HL-60 (cell line): ENCODE data around the gene LRRC8A.
"Not testable (repeated sequence)": the region's sequence is repeated elsewhere in the genome, so short reads cannot be mapped to it uniquely, and the experiment has no call there.

Experiments
- DNase-seq, 2 experiments: peaks; one replicate each; pipeline ENCODE4 v3.0.0-alpha.2; 2010 to 2020; ENCODE audit warnings: low read depth in 1 of 2, low spot score in 1 of 2
- H3K27ac ChIP-seq: fragments of 250-450 bp; sonication (Bioruptor Pico); replicated peaks from 2 replicates; pipeline ENCODE4 v1.5.1; 2020; ENCODE audit warnings: mild to moderate bottlenecking, moderate library complexity
- H3K27me3 ChIP-seq: fragments of 250-450 bp; sonication (Bioruptor Pico); 2 replicates; pipeline ENCODE4 v1.5.1; 2021; ENCODE audit warnings: mild to moderate bottlenecking, moderate library complexity; ENCODE audit not compliant: insufficient read depth, poor library complexity, severe bottlenecking
- H3K4me3 ChIP-seq: replicated peaks from 2 replicates; pipeline ENCODE4 v1.5.1; 2011; ENCODE audit warnings: mild to moderate bottlenecking, control low read depth, low read length; ENCODE audit not compliant: insufficient read depth
- GABPA ChIP-seq: IDR thresholded peaks from 2 replicates; pipeline ENCODE4 v1.6.1; 2012; ENCODE audit warnings: low read depth
- POLR2AphosphoS5 ChIP-seq: IDR thresholded peaks from 2 replicates; pipeline ENCODE4 v1.6.1; 2012; ENCODE audit warnings: low read depth
- SPI1 ChIP-seq: IDR thresholded peaks from 2 replicates; pipeline ENCODE4 v1.6.1; 2012; ENCODE audit warnings: low read depth, mild to moderate bottlenecking, borderline replicate concordance
- TF ChIP-seq, protein P1 (sequence below): IDR thresholded peaks from 2 replicates; pipeline ENCODE4 v1.6.1; 2012; ENCODE audit warnings: low read depth; ENCODE audit not compliant: insufficient replicate concordance
- TF ChIP-seq, protein P2 (sequence below): IDR thresholded peaks from one replicate; pipeline ENCODE4 v1.5.1; 2011; ENCODE audit warnings: low read length, control low read depth, inconsistent platforms; ENCODE audit not compliant: insufficient read depth

The LRRC8A gene

DNA sequence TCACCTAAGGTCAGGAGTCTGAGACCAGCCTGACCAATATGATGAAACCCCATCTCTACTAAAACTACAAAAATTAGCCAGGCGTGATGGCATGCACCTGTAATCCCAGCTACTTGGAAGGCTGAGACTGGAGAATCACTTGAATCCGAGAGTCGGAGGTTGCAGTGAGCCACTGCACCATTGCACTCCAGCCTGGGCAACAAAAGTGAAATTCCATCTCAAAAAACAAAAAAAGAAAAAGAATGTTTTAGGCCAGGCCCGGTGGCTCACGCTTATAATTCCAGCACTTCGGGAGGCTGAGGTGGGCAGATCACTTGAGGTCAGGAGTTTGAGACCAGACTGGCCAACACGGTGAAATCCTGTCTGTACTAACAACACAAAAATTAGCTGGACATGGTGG, 23.5 kb upstream of the LRRC8A start:
- not testable (repeated sequence) for H3K4me3 ChIP-seq, DNase-seq, H3K27me3 ChIP-seq, H3K27ac ChIP-seq

DNA sequence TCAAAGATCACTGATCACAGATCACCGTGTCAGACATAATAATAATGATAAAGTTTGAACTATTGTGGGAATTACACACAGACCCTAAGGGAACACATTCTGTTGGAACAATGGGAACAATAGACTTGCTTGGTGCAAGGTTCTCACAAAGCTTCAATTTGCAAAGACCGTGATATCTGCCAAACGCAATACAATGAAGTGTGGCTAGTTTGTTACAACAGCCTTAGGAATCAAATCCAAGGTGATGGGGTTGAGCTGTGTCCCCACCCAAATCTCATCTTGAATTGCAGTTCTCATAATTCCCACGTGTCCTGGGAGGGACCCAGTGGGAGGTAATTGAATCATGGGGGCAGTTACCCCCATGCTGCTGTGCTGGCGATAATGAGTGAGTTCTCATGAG, 21.0 kb upstream of the LRRC8A start:
- no peak overlapping the region for H3K4me3 ChIP-seq
- TF ChIP-seq, protein P1, sequence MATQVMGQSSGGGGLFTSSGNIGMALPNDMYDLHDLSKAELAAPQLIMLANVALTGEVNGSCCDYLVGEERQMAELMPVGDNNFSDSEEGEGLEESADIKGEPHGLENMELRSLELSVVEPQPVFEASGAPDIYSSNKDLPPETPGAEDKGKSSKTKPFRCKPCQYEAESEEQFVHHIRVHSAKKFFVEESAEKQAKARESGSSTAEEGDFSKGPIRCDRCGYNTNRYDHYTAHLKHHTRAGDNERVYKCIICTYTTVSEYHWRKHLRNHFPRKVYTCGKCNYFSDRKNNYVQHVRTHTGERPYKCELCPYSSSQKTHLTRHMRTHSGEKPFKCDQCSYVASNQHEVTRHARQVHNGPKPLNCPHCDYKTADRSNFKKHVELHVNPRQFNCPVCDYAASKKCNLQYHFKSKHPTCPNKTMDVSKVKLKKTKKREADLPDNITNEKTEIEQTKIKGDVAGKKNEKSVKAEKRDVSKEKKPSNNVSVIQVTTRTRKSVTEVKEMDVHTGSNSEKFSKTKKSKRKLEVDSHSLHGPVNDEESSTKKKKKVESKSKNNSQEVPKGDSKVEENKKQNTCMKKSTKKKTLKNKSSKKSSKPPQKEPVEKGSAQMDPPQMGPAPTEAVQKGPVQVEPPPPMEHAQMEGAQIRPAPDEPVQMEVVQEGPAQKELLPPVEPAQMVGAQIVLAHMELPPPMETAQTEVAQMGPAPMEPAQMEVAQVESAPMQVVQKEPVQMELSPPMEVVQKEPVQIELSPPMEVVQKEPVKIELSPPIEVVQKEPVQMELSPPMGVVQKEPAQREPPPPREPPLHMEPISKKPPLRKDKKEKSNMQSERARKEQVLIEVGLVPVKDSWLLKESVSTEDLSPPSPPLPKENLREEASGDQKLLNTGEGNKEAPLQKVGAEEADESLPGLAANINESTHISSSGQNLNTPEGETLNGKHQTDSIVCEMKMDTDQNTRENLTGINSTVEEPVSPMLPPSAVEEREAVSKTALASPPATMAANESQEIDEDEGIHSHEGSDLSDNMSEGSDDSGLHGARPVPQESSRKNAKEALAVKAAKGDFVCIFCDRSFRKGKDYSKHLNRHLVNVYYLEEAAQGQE, result no peak
- TF ChIP-seq, protein P2, sequence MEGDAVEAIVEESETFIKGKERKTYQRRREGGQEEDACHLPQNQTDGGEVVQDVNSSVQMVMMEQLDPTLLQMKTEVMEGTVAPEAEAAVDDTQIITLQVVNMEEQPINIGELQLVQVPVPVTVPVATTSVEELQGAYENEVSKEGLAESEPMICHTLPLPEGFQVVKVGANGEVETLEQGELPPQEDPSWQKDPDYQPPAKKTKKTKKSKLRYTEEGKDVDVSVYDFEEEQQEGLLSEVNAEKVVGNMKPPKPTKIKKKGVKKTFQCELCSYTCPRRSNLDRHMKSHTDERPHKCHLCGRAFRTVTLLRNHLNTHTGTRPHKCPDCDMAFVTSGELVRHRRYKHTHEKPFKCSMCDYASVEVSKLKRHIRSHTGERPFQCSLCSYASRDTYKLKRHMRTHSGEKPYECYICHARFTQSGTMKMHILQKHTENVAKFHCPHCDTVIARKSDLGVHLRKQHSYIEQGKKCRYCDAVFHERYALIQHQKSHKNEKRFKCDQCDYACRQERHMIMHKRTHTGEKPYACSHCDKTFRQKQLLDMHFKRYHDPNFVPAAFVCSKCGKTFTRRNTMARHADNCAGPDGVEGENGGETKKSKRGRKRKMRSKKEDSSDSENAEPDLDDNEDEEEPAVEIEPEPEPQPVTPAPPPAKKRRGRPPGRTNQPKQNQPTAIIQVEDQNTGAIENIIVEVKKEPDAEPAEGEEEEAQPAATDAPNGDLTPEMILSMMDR, result no peak
- no peak for DNase-seq
- no peak overlapping the region for H3K27ac ChIP-seq
- H3K27me3 ChIP-seq, result no peaks in the 10 kb centered on the region

DNA sequence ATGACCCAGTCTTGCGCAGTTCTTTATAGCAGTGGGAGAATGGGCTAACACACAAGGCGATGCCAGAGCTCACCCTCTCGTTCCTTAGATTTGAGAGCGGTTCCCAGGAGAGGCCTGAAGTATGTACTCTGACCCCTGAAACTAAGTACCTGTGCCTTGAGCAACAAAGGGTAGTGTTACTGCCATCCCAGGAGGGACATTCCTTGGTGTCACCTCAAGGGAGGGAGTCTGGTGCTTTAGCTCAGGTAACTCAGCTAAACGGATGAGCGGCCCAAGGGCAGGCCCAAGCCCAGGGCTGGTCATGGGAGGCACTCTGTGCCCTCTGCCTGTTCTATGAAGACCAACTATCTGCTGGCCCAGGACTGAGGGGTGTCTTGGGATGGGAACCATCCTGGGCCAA, 20.4 kb upstream of the LRRC8A start:
- TF ChIP-seq SPI1 (no peak), GABPA (no peak)
- Histone ChIP-seq H3K4me3 (no peak overlapping the region), H3K27ac (no peak overlapping the region), H3K27me3 (no peaks in the 10 kb centered on the region)
- DNase-seq, result no peak

DNA sequence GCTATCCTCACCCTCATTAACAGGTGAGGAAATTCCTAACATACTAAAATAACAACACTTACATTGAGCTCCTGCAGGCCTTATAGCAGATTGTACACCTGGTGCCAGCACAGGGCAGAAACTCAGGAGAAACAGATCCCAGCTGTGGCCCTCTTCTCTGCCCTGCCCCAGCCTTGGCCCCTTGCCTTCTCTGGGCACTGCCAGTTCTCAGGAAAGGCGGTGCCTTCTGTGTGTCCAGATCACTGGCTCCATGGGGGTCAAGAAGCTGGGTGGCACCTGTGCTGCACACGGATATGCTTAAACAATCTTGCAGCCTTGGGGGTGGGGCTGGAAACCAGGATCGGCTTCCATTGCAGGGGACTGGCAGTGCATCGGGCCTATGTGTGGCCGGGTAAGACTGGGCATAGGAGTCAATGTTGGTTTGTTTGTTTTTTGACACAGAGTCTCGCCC, 19.5 kb upstream of the LRRC8A start:
- TF ChIP-seq, protein P2, result no peak
- no peak for TF ChIP-seq SPI1
- TF ChIP-seq GABPA, result no peak
- no peak for TF ChIP-seq POLR2AphosphoS5
- TF ChIP-seq, protein P1, result no peak
- no peak overlapping the region for H3K27ac ChIP-seq
- H3K27me3 ChIP-seq, result no peaks in the 10 kb centered on the region
- no peak for DNase-seq
- no peak overlapping the region for H3K4me3 ChIP-seq

DNA sequence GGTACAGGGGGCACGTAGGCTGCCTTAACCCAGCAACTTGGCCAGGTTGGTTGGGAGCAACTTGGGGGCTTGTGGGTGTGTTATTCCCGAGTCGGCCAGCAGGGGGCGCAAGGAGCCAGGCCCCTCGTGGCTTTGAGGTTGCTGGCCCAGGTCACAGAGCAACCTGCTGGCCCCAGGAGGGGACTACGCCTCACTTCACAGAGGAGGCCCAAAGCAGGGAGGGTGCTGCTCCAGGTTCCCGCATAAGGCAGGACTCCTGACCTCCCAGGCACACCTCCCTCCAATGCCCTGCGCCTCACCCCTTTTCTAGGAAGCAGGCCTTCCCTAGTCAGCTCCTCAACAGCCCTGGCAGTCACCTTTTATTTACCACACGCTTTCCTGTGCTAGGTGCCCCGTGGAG, 18.3 kb upstream of the LRRC8A start:
- peak; percentile 63 to 72 for DNase-seq
- Histone ChIP-seq H3K4me3 (no peak overlapping the region), H3K27me3 (no peaks in the 10 kb centered on the region), H3K27ac (no peak overlapping the region)
- TF ChIP-seq, protein P2, result peak; percentile 93
- TF ChIP-seq, protein P1, result no peak
- TF ChIP-seq SPI1 (no peak), GABPA (no peak), POLR2AphosphoS5 (no peak)
